HG03280 (cell line): ENCODE data around the gene MS4A8.
"Not testable (repeated sequence)": the region's sequence is repeated elsewhere in the genome, so short reads cannot be mapped to it uniquely, and the experiment has no call there.

Experiments used
- ATAC-seq: cut with Tn5 transposase; IDR thresholded peaks from one replicate; pipeline ENCODE4 v1.9.1; 2021; ENCODE audit warnings: mild to moderate bottlenecking, moderate library complexity; ENCODE audit not compliant: unreplicated experiment

The MS4A8 gene

GRCh38 chr11:60724420-60724819 is 25.0 kb downstream of the MS4A8 start, which contains the start of gene MS4A18:
TSS of gene MS4A18 (plus strand) at chr11:60724720.
- no peak for ATAC-seq

- ATAC-seq, result no peak
Observed at GRCh38 chr11:60725592-60725991, 26.2 kb downstream of the MS4A8 start.

- ATAC-seq, result no peak
Observed at GRCh38 chr11:60731586-60731985, 32.2 kb downstream of the MS4A8 start.

GRCh38 chr11:60734279-60734678 is 34.9 kb downstream of the MS4A8 start:
- ATAC-seq, result no peak

- no peak for ATAC-seq
Observed at GRCh38 chr11:60739114-60739513, 39.7 kb downstream of the MS4A8 start.

GRCh38 chr11:60740573-60740972 is 41.2 kb downstream of the MS4A8 start:
- no peak for ATAC-seq

GRCh38 chr11:60741421-60741820 is 42.0 kb downstream of the MS4A8 start:
- no peak for ATAC-seq

- no peak for ATAC-seq
Observed at GRCh38 chr11:60743058-60743457, 43.6 kb downstream of the MS4A8 start.

GRCh38 chr11:60744114-60744513 is 44.7 kb downstream of the MS4A8 start:
- ATAC-seq, result no peak

- no peak for ATAC-seq
Observed at GRCh38 chr11:60747359-60747873, 48.0 kb downstream of the MS4A8 start.

GRCh38 chr11:60748225-60748624 is 48.8 kb downstream of the MS4A8 start:
- ATAC-seq, result no peak

GRCh38 chr11:60748821-60749220 is 49.4 kb downstream of the MS4A8 start:
- ATAC-seq, result no peak

GRCh38 chr11:60750911-60751310 is 51.5 kb downstream of the MS4A8 start:
- no peak for ATAC-seq

- ATAC-seq, result no peak
Observed at GRCh38 chr11:60753309-60753708, 53.9 kb downstream of the MS4A8 start.

GRCh38 chr11:60754887-60755286 is 55.5 kb downstream of the MS4A8 start:
- no peak for ATAC-seq

GRCh38 chr11:60756307-60757032 is 57.1 kb downstream of the MS4A8 start, which contains the start of gene MS4A15:
TSS of gene MS4A15 (plus strand) at chr11:60756867. CDS start at chr11:60763734, 6,867 bp downstream.
- no peak for ATAC-seq

GRCh38 chr11:60757231-60757800 is 57.9 kb downstream of the MS4A8 start:
- ATAC-seq, result no peak

- not testable (repeated sequence) for ATAC-seq
Observed at GRCh38 chr11:60758671-60759070, 59.3 kb downstream of the MS4A8 start.

- not testable (repeated sequence) for ATAC-seq
Observed at GRCh38 chr11:60759438-60760225, 60.2 kb downstream of the MS4A8 start.

- peak; percentile 29 for ATAC-seq
Observed at GRCh38 chr11:60761436-60762190, 62.2 kb downstream of the MS4A8 start.
